ENCODE results near the gene NEAT1.

- TF ChIP-seq SUZ12 (IDR thresholded peaks at IDR 0.05; ENCODE audit: extremely low read depth, insufficient read depth, insufficient read length) (no peak), YY1 (IDR thresholded peaks at IDR 0.05; ENCODE audit: insufficient read depth, insufficient read length) (no peak)
Measured at GRCh38 chr11:65386307-65387140, 36.1 kb upstream of the NEAT1 start, which contains the start of gene FRMD8.
